GM19023 (cell line): ENCODE measurements around the gene TTC34.

Source experiments
- ATAC-seq: cut with Tn5 transposase; IDR thresholded peaks from one replicate; pipeline ENCODE4 v1.9.1; 2021; ENCODE audit warnings: mild to moderate bottlenecking, moderate library complexity; ENCODE audit not compliant: unreplicated experiment

The TTC34 gene

DNA sequence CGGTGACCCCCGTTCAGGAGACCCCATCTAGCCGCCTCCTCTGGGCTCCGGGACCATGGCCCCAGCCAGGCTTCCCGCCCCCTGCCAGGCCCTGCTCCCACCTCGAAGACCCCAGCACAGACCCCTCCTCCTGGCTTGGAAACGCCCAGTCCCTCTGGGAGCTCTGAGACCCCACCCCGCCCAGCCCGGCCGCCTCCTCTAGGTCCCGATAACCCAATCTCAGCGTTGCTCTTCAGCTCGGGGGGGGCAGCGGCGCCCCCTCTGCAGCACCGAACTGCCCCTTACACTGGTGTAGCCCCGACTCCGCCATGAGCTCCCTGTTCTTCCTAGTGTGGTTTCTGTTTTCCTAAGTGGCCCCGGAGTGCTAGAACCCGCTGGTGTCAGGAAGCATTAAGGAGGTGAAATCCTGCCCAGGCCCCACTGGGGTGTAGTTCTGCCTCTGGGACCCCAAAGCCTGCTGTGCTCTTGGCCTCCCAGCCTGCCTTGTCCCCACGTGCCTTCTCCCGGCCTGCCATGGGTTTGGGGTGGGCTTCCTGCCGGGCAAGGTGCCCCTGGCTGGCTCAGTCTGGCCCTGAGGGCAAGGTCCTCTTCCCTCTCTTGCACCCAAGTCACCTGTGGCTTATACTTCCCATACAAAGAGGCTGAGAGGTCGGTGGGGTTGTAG is 157.9 kb downstream of the TTC34 start:
- no peak for ATAC-seq

DNA sequence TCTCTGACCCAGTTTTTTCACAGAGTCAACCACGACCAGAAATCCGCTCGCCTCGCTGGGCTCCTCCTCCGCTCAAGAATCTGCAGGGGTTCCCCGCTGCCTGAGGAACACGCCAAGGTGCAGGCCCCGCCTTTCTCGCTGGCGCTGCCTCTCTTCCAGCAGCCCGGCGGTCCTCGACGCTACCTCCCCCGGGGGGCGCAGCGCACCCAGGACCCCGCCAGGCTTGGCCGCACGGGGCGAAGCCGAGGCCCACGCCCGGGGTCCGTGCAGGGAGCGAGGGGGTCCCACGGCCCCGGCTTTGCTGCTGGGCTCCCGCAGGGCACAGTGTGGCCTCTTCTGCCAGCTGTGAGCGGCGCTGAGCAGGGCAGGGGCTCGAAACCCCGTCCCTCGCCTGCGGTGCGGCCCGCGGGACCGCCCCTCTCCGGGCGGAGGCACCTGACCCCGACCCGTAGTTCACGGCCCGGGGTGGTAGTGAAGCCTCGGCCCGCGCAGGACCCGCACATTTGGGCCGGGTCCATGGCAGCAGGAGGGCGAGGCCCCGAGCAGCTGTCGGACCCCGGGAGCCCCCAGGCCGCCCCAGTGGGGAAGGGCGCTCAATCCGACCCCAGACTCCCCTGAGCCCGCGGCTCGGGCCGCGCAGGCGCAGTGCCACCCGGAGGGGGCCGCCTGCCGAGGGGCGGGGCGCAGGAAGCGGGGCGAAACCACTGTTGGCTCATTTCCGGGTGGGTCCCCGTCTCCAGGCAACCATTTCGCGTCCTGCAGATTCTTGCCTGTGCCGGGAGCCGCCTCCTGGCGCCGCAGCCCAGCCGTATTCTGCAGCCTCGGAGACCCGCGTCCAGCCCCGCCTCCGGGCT is 158.7 kb downstream of the TTC34 start:
- ATAC-seq, result peak; percentile 85

DNA sequence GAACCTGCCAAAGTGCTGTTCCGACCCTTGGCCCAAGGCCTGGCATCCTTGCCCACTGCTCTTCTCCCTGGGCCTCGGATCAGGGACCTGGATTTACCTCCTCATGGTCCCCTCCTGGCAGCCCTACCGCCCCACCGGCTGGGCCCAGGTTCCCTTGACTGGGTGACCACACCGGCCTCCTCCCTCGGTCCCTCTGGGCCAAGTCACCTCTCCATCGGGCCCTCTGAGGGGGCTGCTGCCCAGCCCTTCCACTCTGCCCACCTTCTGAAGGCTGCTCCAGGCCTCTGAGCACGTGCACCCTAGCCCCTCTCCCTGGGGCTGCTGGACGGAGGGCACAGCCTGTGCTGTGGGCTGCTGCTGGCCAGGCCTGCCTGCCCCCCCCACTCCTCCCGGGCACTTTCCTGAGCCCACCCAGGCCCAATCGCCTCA is 159.3 kb downstream of the TTC34 start:
- no peak for ATAC-seq

DNA sequence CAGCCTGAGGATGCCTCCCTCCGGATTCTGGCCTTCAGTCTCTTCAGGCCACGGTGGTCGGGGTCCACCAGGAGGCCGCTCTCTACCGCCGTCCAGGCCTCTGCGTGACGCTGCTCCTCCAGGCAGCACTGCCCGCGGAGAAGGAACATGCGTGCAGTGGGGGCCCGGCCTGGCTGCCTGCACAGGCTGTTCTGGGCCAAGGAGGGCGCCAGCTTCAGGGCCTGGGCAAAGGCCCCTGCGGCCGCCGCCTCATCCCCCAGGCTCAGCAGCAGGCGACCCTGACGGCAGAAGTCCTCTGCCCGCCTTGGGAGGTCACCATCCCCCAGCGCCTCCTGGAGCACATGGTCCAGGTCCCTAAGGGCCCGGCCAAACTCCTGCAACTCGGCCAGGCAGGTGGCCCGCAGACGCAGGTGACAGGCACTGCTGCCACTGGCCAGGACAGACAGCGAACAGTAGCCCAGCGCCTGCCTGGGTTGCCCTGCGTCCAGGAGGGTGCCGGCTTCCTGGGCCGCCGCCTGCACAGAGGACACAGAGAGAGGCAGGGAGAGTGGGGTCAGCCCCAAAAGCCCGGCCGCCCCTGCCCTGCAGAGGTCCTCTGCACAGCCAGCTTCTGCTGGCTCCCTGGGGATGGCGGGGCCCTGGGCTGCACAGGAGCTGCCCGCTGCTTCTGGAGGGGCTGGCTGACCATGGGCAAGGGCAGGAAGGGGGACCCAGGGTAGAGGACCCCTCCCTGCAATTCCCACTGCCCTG is 159.9 kb downstream of the TTC34 start:
- ATAC-seq, result no peak

DNA sequence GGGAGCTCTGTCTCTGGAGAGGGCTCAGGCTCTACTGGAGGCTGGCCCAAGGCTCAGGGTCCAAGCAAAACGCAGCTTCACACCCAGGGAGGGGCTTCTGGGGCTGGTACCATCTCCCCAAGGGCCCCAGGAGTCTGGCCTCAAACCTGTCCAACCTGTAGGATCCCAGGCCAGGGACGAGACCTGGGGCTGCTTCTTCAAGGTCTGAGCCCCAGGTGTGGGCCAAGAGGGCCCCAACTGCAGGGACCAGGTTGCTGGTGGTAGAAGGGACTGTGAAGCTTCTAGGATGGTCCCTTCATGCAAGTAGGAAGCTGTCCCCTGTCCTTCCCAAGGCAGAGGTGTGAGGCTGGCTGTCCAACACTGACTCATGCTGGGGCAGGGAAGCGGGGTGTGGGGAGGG is 160.9 kb downstream of the TTC34 start:
- ATAC-seq, result no peak

DNA sequence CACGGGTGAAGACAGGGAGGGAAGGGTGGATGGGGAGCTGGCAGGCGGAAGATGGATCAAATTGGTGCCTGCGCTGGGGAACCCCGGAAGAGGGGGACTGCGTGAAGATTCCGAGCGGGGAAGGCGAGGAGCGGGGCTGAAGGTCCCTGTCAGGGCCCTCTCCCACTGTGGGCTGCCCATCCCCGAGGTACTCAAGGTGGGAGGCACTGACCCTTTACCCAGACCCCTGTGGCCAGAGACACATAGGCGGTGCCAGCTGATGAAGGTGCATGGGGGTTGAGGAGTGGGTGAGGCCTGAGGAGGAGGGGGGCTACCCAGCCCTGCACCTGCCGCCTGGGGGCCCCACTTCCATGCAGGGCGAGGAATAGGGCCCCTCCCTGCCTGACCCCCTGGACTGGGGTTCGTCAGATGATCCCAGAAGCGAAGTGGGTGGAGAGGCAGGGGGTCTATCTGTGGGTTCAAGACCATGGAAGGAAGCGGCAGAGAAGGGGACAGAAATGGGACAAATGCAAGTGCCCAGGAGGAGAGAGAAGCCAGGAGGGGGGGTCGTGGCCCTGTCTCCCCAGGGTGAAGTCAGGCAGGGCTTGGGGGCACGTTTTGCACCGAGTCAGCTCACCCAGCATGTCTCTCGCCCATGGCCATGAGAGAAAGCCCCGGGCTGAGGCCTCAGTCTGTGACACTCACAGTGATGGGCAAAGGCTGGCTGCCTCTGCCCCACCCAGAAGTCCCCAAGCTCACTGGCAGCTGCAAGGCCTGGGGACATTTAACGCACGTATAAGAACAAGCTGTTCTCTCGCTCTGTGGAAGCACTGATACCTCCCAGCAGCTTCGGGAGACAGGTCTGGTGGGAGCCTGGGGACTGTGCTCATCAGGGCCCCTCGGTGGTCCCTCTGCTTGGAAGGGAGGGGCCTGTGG is 161.6 kb downstream of the TTC34 start:
- ATAC-seq, result no peak

DNA sequence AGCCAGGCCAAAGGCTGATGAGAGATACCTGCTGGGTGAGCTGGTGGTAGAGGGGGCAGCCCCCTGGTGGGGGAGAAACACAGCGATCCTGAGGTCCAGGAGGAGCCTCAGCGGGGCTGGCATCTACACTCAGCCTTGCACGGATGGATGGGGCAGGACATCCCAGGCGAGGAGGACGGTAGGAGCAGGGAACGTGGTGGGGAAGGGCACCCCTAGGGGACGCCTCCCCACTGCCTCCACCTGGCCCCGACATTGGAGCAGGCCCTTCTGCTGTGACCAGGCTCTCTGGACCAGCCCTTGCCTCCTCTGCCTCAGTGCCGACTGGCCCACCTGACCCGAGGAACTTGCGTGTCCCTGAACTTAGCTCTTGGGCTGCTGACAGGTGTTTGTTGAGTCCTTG is 162.3 kb downstream of the TTC34 start:
- no peak for ATAC-seq

DNA sequence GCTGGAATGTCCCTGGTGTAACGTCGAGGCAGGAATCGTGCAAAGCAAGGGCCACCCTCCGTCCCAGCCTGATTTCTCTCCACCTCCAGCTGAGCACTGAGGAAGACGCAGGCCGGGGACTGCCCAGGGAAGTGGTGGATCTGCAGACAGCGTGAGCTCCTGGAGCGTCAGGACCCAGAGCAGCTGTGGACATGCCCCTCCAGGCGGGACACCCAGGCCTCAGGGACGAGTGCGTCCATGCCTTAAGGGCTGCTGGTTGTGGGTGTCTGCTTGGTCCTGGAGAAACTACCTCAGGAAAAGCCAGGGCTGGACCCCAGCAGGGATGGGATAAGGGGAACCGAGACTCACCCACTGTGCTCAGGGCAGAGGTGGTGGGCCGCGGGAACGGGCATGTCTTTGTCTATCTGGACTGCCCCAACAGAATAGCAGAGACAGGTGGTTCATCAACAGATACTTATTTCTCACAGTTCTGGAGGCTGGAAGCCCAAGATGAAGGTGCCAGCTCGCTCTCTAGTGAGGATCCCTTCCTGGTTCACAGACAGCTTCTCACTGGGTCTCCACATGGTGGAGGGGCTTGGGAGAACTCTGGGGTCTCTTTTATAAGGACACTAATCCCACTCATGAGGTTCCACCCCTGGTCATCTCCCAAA is 162.9 kb downstream of the TTC34 start:
- no peak for ATAC-seq

DNA sequence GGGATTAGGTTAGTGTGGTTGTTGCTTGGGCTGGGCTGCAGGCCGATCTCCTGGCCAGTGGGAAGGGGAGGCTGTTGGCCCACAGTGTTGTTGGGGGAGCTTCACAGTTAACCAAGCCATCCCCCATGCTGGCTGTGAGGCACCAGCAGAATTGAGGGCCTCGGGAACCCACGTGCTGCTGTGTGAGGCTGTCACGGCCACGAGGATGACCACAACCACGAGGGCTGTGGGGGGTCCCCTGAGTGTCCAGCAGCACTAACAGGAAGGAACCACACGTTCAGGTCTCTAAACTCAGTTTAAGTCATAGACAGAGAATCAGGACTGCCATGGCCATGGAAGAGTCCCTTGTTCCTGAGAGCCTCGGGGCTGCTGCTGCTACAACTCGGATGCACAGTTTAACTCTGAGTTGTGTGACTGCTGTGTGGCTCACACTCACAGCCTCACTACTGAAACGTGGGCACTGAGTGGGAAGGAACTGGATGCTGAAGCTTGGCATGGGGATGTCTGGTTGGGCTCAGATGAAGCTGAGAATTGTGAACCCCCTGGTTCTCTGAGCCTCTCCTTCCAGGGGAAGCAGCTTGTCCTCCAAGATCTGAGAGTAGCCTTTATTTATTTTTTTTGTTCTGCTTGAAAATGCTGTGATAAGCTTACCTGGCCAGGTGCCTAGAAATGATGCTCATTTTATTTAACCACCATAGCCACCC is 163.9 kb downstream of the TTC34 start:
- no peak for ATAC-seq

DNA sequence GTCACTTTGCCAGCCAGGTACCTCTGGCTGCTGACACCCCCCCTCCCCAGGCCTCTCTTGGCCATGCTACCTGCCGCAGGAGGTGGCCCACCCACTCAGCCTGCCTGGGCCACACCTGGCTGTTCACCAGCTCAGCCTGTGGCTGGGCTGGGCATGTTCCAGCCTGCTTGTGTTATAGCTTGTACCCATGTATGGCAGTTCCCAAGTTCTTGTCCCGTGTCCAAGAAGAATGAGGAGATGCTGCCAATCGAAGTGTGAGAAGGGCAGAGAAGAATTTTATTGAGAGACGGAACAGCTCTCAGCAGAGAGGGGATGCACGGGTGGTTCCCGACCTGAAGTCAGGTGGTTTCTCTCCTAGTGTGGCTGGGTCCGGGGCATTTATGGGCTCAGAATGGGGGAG is 164.8 kb downstream of the TTC34 start:
- no peak for ATAC-seq

DNA sequence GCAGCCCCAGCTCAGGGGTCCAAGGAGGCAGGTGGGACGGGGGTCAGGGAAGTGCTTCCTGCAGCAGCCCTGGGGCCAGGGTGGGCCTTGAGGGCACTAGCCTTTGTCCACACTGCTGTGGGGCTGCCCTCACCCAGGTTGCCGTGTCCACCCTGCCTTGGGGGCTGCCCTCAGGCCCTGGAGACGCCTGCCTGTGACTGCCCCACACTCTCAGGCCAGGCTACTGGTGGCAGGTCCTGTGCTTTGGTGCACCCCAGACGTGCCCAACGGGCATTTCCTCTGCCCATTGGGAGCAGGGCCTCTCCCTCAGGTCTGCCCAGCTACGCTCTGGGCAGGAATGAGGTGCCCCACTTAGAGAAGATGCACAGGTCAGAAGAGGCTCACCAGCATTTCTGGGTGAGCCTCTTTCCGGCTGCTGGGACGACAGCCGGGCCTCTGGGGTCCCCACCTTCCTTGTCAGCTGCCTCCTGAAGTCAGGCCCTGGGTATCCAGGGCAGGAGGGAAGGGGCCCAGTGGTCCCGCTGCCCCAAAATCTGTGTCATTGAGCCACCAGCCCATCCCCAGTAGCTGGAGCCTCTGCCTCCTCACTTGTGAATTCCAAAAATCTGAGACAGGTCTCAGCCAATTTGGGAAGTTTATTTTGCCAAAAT is 166.0 kb downstream of the TTC34 start:
- ATAC-seq, result no peak

DNA sequence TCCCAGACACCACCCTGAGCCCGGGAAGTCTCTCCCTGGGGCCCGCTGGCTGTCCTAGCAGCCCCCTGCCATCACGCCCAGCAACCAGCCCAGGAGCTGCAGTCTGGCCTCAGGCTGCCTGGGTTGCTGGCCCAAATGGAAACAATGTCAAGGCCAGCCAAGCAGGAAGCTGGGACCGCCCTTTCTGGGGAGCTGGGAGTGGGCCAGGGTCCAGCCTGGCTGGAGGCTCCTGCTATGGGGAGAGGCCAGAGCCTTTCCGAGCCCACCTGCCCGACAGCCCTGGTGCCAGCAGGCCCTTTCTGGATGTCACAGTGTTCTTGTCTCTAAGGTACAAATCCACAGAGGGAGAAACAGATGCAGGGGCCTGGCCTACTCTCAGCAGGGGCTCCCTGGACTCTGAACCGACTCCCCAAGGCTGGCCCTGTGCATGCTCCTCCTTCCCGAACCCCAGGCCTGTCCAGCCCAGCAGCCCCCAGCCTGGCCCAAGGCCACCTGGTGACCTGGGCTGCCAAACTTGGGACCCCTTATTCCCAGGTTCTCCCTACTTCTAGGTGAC is 167.5 kb downstream of the TTC34 start:
- no peak for ATAC-seq

DNA sequence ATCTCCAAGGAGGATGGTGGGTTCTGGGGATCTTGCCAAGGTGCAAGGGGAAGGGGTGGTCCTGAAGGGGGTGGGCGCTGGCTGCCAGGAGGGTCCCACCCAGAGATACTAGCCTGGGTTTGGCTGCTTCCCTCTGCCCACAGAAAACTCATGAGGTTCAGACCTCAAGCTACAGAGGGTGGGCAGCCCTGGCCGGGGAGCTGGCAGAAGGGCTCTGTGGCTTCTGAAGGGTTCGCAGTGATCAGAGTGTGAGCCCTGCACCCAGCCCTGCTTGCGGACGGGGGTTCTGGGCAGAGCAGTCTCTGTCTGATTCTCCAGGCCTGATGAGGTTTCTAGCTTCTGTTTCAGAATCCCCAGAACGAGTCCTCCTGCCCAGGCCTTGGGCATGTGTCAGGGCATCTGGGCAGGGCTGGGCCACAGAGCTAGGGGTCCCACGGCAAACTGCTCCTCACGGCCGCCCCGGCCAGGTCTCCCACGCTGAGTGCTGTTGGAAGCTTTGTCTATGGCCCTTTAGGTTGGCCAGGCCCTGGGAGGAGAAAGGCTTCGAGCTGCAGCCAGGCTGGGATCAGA is 168.0 kb downstream of the TTC34 start:
- no peak for ATAC-seq

DNA sequence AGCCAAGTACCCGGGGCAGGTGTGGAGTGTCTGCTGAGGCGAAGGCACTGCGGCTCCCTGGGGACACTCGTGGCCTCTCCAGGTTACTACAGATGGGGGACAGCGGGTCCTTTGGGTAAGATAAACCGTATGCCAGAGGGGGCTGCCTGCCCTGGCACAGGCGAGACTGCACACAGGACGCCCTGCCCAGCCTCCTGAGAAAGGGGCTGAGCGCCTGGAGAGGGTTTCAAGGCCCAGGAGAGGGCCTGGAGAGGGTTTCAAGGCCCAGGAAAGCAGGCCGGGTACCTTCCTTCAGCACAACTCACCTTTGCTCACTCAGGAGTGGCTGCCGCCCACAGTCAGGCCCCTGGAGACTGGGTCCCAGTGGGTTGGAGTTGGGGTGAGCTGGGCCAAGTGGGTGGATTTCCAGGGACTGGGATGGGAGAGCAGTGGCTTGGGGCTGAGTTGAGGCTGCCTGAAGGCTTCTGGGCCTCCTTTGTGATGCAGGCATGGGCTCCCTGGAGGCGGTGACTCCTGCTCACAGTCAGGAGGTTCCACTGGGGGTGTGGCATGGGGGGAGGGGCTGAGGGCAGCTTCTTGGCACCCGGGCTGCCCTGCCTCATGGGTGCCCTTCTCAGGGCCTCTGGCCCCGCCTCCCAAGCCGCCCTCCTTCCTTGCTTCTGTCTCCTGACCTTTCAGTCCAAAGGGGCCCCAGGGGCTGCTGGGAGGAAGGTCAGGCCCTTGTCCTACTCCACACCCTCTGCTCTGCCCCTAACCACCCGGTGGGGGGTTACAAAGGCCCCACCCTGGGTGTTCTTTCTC is 168.7 kb downstream of the TTC34 start, which contains the start of gene MMEL1:
Gene MMEL1 (minus strand): TSS at position 456 of the 801 bp plus-strand sequence. CDS start 3,532 bp downstream, outside the sequence.
- no peak for ATAC-seq

DNA sequence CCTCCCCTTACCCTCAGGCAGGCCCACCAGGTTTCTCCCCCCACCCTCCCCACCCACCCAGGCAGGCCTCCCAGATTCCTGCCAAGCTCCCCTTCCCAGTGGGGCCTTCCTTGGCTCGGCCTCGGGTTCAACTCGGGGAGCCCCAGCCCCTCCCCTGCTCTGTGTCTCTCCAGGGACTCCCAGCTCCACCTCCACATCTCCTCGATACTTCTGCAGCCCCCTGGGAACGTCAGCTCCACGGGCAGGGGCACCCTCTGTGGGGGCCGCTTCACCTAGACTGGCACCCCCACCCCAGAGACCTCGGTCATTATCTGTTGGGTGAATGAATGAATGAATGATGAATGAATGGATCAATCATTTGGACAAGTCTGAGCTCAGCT is 169.5 kb downstream of the TTC34 start:
- ATAC-seq, result no peak

DNA sequence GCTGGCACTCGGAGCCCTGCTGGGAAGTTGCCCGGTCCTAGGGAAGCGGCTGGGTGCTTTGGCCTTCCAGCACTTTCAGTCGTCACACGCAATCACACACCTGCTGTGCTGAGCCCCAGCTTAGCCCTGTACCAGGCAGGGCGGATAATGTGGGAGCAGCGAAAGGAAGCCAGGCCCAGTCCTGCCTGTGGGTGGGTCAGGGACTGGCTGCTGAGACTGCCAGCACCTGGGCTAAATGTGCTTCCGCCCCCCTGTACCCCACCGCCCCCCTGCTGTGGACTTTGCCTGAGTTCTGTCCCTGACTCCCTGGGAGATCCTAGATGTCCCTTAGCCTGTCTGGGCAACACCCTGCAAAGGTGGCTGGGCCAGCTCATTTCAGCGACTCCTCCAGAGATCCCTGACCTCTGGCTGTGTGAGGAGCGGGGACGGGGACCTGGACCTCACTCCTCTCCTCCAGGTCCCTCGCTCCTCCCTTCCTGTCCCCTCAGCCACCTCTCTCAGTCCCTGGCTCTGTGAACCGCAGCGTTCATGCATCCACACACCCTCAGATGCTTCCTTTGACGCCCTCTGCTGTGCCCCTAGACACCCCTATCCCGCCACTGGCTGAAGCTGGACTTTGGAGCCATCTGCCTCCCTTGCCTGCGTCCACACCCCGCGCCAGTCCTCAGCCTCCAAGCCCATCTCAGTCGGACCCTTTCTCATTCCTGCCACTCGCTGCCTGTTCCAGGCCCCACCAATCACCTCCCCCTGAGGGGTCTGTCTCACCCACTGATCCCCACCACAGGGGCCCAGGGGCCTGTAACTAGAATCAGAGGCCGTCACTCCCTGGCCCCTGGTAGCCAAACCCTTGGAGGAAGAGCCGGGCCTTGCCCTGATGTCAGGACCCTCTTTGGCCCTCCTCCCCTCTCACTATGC is 170.1 kb downstream of the TTC34 start:
- no peak for ATAC-seq
